GM12891 (cell line): ENCODE results near the gene STK32A.

Source experiments
- DNase-seq: peaks from one replicate; pipeline ENCODE4 v3.0.0; 2011; ENCODE audit warnings: low spot score; ENCODE audit not compliant: insufficient read length
- FAIRE-seq: peaks from 2 replicates; lab custom pipeline; 2011; peaks lifted over from hg19 to GRCh38; lab: Jason Lieb, UNC
- PAX5 ChIP-seq: IDR thresholded peaks from 2 replicates; pipeline ENCODE4 v1.6.1; 2011; ENCODE audit warnings: low read length, moderate library complexity, mild to moderate bottlenecking; ENCODE audit not compliant: insufficient read depth, severe bottlenecking
- POLR2A ChIP-seq: IDR thresholded peaks from 2 replicates; pipeline ENCODE4 v1.6.1; 2011; ENCODE audit warnings: low read depth, low read length, control low read depth
- POLR2AphosphoS5 ChIP-seq: IDR thresholded peaks from 2 replicates; pipeline ENCODE4 v1.6.1; 2011; ENCODE audit warnings: low read depth, low read length, control low read depth
- POU2F2 ChIP-seq: IDR thresholded peaks from 2 replicates; pipeline ENCODE4 v1.6.1; 2011; ENCODE audit warnings: low read depth, mild to moderate bottlenecking, control low read depth, low read length, moderate library complexity
- SPI1 ChIP-seq: IDR thresholded peaks from 2 replicates; pipeline ENCODE4 v1.6.1; 2011; ENCODE audit warnings: low read depth, low read length, control low read depth
- TAF1 ChIP-seq: IDR thresholded peaks from 2 replicates; pipeline ENCODE4 v1.6.1; 2011; ENCODE audit warnings: low read depth, low read length, control low read depth

Gene STK32A

DNA sequence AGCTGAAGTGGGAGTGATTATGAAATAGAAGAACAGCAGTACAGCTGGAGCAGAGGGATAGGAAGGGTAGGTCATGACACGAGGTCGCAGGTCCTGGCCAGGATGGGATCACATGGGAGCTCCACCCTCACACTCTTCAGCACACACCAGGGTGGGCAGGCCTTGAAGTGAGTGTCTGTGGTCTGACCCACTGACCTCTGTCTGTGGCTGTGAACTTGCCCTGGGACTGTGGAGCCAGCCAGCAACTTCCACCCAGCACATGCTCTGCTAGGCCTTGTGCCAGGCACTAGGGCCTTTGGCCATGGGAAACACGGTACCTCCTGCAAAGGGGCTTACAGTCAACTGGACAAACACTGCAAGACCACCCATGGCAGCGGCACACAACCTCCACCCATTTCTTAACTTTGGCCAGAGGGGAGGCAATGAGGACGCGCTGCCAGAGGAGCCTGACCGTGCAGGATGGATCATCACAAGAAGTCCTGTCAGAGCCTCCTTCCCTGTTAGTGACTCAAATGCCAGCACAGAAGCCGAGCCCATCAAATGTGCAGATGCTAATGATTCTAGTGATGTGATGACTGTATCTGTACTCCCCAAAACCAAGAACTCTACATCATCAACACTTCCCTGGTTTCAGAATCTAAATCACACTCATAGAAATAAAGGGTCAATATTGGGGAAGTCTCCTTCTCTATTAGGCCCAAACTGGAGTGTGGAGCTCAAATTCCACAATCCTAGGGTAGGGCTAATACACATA is 161.4 kb downstream of the STK32A start:
- DNase-seq (no peak), FAIRE-seq (no peak)
- no peak for TF ChIP-seq POLR2AphosphoS5
- TF ChIP-seq SPI1: no peak

DNA sequence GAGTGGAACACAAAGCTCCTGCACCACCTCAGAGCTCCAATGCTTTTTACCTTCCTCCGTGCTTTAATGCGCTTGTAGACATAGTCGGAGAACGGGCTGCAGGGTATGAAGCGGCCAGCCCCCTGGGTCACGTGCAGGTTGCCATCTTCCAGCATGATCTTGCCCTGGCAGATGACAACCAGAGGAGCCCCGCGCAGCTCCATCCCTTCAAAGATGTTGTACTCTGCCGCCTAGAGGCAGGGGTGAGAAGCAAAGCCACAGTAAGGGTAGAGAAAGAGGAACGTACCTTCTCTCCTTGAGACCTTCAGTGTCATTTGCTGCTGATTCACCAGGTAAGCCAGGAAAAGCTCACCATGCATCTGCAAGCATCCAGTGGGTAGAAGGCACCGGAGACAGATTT is 162.8 kb downstream of the STK32A start:
- FAIRE-seq (no peak), DNase-seq (no peak)
- TF ChIP-seq POLR2A: no peak
- no peak for TF ChIP-seq TAF1
- TF ChIP-seq PAX5: no peak
- no peak for TF ChIP-seq POLR2AphosphoS5
- no peak for TF ChIP-seq POU2F2
- TF ChIP-seq SPI1: no peak

DNA sequence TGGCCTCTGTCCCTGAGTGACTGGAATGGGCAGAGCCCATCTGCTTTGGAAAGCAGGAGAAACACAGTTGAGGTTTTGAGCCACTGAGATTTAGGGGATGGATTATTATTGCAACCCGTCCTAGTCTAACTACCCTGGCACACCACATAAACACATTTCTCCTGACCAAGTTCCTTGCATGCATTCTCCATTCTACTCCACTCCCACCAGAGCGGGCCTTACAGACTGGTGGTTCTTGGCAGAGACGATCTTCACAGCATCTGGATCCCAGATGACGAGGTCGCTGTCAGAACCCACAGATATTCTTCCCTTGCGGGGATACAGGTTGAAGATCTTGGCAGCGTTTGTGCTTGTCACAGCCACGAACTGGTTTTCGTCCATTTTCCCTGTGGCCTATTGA is 164.0 kb downstream of the STK32A start:
- no peak for TF ChIP-seq PAX5
- TF ChIP-seq POU2F2: no peak
- TF ChIP-seq POLR2AphosphoS5: no peak
- no peak for TF ChIP-seq POLR2A
- TF ChIP-seq TAF1: no peak
- TF ChIP-seq SPI1: no peak
- FAIRE-seq: no peak
- no peak for DNase-seq

DNA sequence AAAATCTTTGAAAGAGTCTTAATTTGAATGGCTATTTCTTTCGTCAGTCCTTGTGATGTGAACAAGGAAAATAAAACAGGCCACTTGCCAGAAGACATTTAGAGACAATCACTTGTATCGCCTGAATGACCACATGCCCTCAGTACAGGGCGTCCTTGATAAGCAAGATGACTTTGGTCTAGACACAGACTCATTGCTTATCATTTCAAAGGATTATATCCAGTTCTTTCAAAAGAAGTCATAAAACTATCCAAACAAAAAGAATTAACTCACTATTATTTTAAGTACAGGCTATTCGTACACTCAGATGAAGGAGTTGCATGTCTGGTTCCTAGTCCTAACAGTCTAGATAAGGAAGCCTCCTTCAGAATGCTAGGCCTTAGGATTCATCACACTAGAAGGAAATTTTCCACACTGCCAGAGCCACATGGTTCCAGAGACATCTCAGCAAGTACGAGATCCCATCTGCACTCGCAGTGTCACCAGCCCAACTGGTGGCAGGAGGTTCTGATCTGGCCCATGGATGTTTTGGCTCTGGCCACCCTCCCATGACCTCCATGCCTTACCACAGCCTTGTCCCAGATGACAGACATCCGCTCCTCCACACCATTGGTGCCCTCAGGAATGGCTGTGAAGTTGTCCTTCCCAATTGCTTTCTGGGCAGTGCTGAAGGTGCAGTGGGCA is 165.4 kb downstream of the STK32A start:
- TF ChIP-seq POU2F2 (no peak), TAF1 (no peak), PAX5 (no peak), POLR2A (no peak), SPI1 (no peak), POLR2AphosphoS5 (no peak)
- FAIRE-seq: no peak
- no peak for DNase-seq

DNA sequence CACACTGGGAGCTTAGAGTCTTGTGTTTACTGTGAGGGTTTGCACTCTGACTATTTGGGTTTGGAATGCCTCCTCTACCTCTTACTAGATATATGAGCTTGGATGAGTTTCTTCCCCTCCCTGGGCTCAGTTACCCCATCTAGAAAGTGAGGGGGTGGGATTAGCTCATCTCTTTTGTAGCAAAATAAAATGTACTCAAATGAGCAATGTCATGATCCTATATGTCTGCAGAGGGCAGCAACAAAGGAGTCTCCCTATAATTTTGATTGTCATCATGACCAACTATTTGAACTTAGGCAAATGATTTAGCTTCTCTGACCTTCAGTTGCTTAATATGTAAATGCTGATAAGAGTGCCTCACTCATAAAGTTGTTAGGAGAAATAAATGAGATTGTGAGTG is 166.1 kb downstream of the STK32A start:
- DNase-seq (no peak), FAIRE-seq (no peak)
- TF ChIP-seq POLR2AphosphoS5 (no peak), POU2F2 (no peak), SPI1 (no peak), POLR2A (no peak), PAX5 (no peak), TAF1 (no peak)

DNA sequence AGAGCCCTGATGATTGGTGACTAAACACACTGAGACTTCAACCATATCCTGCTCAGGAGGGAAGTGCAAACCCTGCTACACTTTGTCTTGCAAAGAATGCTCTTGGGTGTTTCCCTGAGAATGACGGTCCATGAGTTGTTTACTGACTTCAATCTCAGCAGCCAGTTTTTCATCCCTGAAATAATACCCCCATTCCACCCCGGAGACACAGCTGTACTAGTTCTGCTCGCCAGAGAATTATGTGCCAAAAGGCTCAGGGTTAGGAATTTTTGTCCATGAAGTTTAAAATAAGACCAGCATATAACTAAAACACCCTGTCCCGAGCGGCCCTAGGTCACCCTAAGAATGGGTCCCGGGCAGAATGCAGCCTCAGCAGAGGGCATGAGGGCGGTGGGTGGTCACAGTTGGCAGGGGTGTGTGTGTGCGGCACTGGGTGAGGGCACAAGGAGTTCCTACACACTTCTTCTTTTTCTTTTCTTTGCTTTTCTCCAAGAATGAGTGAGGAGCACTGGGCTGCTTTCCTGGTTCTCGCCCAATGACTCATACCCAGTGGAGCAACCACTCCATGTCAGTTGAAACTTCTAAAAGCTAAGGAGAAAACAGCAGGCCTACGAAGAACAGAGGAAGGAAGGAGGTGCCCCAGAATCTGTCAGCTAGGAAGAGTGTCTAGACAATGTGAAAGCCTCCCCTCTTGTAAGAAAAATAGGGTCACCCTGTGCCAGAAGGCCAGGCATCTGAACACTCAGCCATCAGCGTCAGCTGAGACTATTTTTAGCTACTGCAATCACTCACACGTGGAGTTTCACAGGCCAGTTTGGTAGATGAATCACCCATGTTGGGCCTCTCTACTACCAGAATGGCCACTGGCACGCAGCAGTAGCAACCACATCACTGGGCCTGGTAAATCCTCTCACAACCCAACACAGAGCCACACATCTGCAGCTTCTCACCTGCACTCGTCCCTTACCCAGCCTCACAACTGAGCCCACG is 169.1 kb downstream of the STK32A start:
- peak; percentile 43 for FAIRE-seq
- peak; percentile 10 for DNase-seq
- TF ChIP-seq POU2F2: no peak
- TF ChIP-seq SPI1: peak; percentile 32; the same call in 1 of the 2 replicates

DNA sequence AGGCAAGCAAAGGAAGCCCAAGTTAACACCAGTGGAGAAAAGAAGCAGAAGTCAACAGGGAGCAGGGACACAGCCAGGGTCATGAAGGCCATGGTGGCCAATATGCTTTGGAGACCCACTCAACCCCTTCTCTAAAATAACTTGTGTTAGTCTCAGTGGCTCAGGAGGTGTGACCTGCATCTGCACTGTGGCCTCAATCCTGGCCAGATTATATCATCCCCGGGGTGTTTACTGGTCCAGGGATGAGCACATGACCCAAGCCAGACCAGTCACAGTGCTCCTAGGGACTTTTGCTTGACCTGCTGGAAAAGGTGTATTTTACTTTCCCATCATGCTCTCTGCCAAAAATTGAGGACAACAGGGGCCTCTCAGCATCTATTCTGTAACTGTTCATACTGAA is 169.9 kb downstream of the STK32A start:
- no peak for TF ChIP-seq POLR2AphosphoS5
- TF ChIP-seq PAX5: no peak
- TF ChIP-seq SPI1: no peak
- no peak for TF ChIP-seq TAF1
- TF ChIP-seq POU2F2: no peak
- TF ChIP-seq POLR2A: no peak
- FAIRE-seq (no peak), DNase-seq (no peak)

DNA sequence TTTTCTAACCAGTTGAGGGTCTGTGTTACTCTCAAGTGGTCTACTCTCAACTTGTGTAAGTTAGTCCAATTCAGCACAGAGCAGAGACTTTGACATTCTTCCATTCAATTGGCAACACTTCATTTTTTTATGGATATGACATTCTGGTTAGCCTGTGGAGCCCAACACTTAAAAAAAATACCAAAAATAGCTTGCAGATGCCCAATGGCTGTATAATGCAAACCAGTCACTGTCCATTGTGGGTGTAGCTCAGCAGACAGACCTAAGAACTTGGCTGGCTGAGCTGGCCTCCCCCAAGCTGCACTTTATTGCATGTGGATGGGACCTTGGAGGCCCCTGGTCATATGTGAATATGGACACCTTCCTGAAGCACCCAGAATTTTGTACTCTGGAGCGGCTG is 171.8 kb downstream of the STK32A start:
- TF ChIP-seq POLR2AphosphoS5: no peak
- TF ChIP-seq POU2F2: no peak
- TF ChIP-seq TAF1: no peak
- no peak for TF ChIP-seq POLR2A
- no peak for TF ChIP-seq SPI1
- TF ChIP-seq PAX5: no peak
- FAIRE-seq: no peak
- no peak for DNase-seq

DNA sequence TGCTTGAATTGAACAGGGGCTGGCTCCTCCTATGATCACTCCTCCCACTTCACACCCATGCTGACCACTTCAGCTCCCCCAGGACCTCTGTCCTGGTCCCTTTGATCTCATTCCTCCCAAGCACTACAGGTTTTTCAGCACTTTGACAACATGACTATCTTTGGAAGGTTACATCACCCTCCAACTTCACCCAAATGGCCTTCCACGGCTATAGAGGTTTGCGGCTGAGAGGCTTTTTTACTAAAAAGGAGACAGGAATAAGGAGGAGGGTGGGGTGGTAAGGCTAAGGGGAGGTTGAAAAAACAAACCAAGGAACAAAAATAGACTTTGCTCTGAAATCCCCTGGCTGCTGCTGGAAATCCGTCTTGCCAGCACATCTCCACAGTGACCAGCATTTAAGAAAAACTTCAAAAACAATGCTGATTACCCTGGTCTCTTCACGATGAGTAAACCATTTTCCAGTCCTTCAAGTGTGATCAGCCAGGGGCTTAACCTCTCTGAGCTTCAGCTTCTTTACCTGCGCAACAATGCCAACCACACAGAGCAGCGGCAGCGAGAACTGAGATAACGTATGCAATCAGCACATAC is 172.4 kb downstream of the STK32A start:
- FAIRE-seq (no peak), DNase-seq (no peak)
- TF ChIP-seq PAX5: no peak
- no peak for TF ChIP-seq POU2F2
- no peak for TF ChIP-seq POLR2AphosphoS5
- no peak for TF ChIP-seq SPI1
- TF ChIP-seq POLR2A: no peak
- TF ChIP-seq TAF1: no peak

DNA sequence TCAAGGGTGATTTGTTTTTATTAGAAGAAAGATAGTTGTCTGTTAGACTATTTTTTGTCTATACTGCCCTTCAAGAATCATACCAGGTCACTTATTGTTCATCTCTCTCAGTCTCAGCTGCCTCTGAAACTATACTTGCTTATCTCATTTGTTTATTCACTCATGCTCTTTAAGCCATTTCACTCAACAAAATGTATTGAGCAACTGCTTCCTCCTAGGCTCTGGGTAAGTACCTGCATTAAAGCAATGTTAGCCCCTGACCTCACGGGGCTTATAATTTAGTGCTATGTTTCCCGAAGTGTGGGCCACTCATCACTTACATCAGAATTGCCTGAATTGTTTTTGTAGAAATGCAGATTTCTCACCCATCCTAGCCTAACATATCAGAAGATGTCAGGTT is 174.2 kb downstream of the STK32A start:
- no peak for FAIRE-seq
- DNase-seq: no peak
- TF ChIP-seq POU2F2 (no peak), PAX5 (no peak), SPI1 (no peak), POLR2A (no peak), POLR2AphosphoS5 (no peak), TAF1 (no peak)
